Neural progenitor cell (in vitro differentiated cells): ENCODE results near the gene COQ2. TPM values are rescaled to one million over a fixed set of nuclear protein-coding genes. Genes with fewer than 3 reads are reported as not detected.

Source experiments
- DNase-seq: peaks from one replicate; pipeline ENCODE4 v3.0.0-alpha.2; 2016; ENCODE audit warnings: low spot score
- H2AFZ ChIP-seq: fragments of 200-600 bp; sonication (generic); replicated peaks from 2 replicates; pipeline ENCODE4 v1.6.1; 2016; ENCODE audit warnings: antibody characterized with exemption
- H3F3A ChIP-seq: fragments of 200-600 bp; sonication (generic); 2 replicates; pipeline ENCODE4 v1.6.1; 2016; ENCODE audit warnings: antibody characterized with exemption, low read depth
- H3K27ac ChIP-seq: fragments of 200-600 bp; sonication (generic); 2 replicates; pipeline ENCODE4 v1.5.1; 2016; ENCODE audit warnings: mild to moderate bottlenecking
- H3K27me3 ChIP-seq: fragments of 200-600 bp; sonication (generic); 2 replicates; pipeline ENCODE4 v1.6.1; 2016; ENCODE audit warnings: mild to moderate bottlenecking, moderate library complexity
- H3K36me3 ChIP-seq: fragments of 200-600 bp; sonication (generic); 2 replicates; pipeline ENCODE4 v1.5.1; 2016
- H3K4me1 ChIP-seq: fragments of 200-600 bp; sonication (generic); 2 replicates; pipeline ENCODE4 v1.6.1; 2016; ENCODE audit warnings: mixed run types
- H3K4me2 ChIP-seq: fragments of 200-600 bp; sonication (generic); 2 replicates; pipeline ENCODE4 v1.6.1; 2016
- H3K4me3 ChIP-seq: fragments of 200-600 bp; sonication (generic); 2 replicates; pipeline ENCODE4 v1.5.1; 2016
- H3K79me2 ChIP-seq: fragments of 200-600 bp; sonication (generic); 2 replicates; pipeline ENCODE4 v1.6.1; 2016; ENCODE audit warnings: low read depth
- H3K9ac ChIP-seq: fragments of 200-600 bp; sonication (generic); 2 replicates; pipeline ENCODE4 v1.6.1; 2016
- H3K9me3 ChIP-seq: fragments of 200-600 bp; sonication (generic); 2 replicates; pipeline ENCODE4 v1.5.1; 2016; ENCODE audit warnings: low read depth
- H4K20me1 ChIP-seq: fragments of 200-600 bp; sonication (generic); 2 replicates; pipeline ENCODE4 v1.6.1; 2016; ENCODE audit warnings: low read depth
- H3K27ac Mint-ChIP-seq: 3 replicates; pipeline ENCODE4 v1.8.0; 2021; ENCODE audit warnings: mixed read lengths
- H3K27me3 Mint-ChIP-seq: 2 replicates; pipeline ENCODE4 v1.8.0; 2022; ENCODE audit warnings: low read depth, mild to moderate bottlenecking, inconsistent platforms, moderate library complexity, mixed read lengths; ENCODE audit not compliant: insufficient read depth
- H3K36me3 Mint-ChIP-seq: 3 replicates; pipeline ENCODE4 v1.8.0; 2021; ENCODE audit warnings: mixed read lengths
- H3K4me1 Mint-ChIP-seq: 3 replicates; pipeline ENCODE4 v1.8.0; 2021; ENCODE audit warnings: mixed read lengths
- H3K4me3 Mint-ChIP-seq: 3 replicates; pipeline ENCODE4 v1.8.0; 2021; ENCODE audit warnings: mild to moderate bottlenecking, moderate library complexity, mixed read lengths
- H3K9me3 Mint-ChIP-seq: 3 replicates; pipeline ENCODE4 v1.8.0; 2020; ENCODE audit warnings: mixed read lengths
- CTCF ChIP-seq: fragments of 200-600 bp; sonication (generic); IDR thresholded peaks from 2 replicates; pipeline ENCODE4 v1.5.1; 2017; ENCODE audit warnings: antibody characterized with exemption, mild to moderate bottlenecking
- EZH2 ChIP-seq: fragments of 200-600 bp; sonication (generic); IDR thresholded peaks from 2 replicates; pipeline ENCODE4 v1.6.1; 2017; ENCODE audit warnings: antibody characterized with exemption, mild to moderate bottlenecking, moderate library complexity
- EZH2phosphoT487 ChIP-seq: fragments of 200-600 bp; sonication (generic); IDR thresholded peaks from 2 replicates; pipeline ENCODE4 v1.6.1; 2017; ENCODE audit warnings: antibody characterized with exemption
- total RNA-seq: library from RNA; depleted of rRNA; stranded (reverse); fragments of >200 nt; gene quantifications from 2 replicates; pipeline ENCODE4 v1.2.3, GENCODE V29; 2015; ENCODE audit warnings: low replicate concordance

COQ2 gene
- total RNA-seq, 1 donor from 2014 or later, result 32.7 TPM

DNA sequence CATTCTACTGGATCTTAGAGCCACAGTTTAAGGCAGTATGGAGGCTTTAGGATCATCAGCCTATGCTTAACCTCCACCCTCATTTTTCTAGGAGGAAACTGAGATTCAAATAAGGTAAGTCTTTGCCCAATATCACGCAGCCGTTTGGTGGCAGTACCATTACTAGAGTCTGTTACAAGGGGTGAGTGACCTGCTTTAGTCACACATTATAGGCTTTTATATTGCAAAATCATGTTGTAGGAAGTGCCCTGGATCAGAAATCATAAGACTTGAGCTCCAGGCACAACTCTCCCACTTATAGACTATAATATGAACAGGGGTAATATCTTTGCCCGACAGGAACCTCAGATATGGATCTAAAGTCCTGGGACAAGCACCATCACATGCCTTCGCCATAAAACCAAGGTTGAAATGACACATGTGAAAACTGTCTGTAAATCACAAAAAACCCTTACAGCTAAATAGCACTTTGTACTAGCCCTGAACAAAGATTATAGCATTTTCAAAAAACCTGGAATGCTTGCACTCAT is 30.8 kb upstream of the COQ2 start:
- TF ChIP-seq EZH2phosphoT487 (no peak), EZH2 (no peak)
- Mint-ChIP-seq H3K27me3 (peaks cover 4% of the 10 kb centered on the region), H3K27ac (no peak overlapping the region), H3K4me1 (no peaks in the 10 kb centered on the region), H3K4me3 (no peak overlapping the region), H3K36me3 (no peaks in the 10 kb centered on the region), H3K9me3 (no peaks in the 10 kb centered on the region)
- H2AFZ ChIP-seq, result no peak overlapping the region
- H3K4me3 ChIP-seq, result no peak overlapping the region
- no peak for DNase-seq
- H3K9me3 ChIP-seq, result no peaks in the 10 kb centered on the region
- H3K4me2 ChIP-seq, result no peak overlapping the region
- no peaks in the 10 kb centered on the region for H3K36me3 ChIP-seq
- no peaks in the 10 kb centered on the region for H3F3A ChIP-seq
- H3K9ac ChIP-seq, result no peak overlapping the region
- H3K79me2 ChIP-seq, result no peaks in the 10 kb centered on the region
- H3K27ac ChIP-seq, result no peak overlapping the region
- H3K4me1 ChIP-seq, result no peaks in the 10 kb centered on the region
- no peaks in the 10 kb centered on the region for H4K20me1 ChIP-seq
- no peaks in the 10 kb centered on the region for H3K27me3 ChIP-seq

DNA sequence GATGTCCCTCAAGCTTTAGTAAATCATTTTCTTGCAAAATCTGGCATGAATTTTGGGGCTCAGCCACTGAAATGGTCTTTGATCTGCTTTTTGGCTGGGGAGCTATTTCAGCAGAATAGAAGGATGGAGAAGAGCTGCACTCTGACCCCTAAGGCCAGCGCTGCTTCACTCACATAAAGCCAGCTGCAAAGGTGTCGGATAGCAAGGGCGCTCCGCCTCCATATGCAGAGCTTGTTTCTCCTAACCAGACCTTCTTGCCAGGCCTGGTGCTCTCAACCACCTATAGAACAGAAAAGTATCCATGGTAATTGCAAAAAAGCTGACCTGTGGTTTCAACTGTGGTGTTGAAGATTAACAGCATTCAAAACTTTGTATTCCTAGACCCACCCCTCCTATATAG is 24.1 kb upstream of the COQ2 start:
- Histone ChIP-seq H3K36me3 (no peaks in the 10 kb centered on the region), H3K4me2 (peak overlapping the region; percentile 44), H2AFZ (no peak overlapping the region), H3K4me3 (no peak overlapping the region), H3K9ac (no peak overlapping the region), H3K4me1 (peaks cover 13% of the 10 kb centered on the region), H3K27me3 (no peaks in the 10 kb centered on the region), H3F3A (no peaks in the 10 kb centered on the region), H4K20me1 (no peaks in the 10 kb centered on the region), H3K9me3 (no peaks in the 10 kb centered on the region), H3K79me2 (no peaks in the 10 kb centered on the region), H3K27ac (no peak overlapping the region)
- no peak overlapping the region for H3K27ac Mint-ChIP-seq
- no peaks in the 10 kb centered on the region for H3K9me3 Mint-ChIP-seq
- peak; percentile 62 for DNase-seq
- no peak overlapping the region for H3K4me3 Mint-ChIP-seq
- peaks cover 12% of the 10 kb centered on the region for H3K4me1 Mint-ChIP-seq
- H3K36me3 Mint-ChIP-seq, result no peaks in the 10 kb centered on the region
- no peak for TF ChIP-seq EZH2phosphoT487
- no peak for TF ChIP-seq EZH2
- no peak for TF ChIP-seq CTCF
- peaks cover 2% of the 10 kb centered on the region for H3K27me3 Mint-ChIP-seq

DNA sequence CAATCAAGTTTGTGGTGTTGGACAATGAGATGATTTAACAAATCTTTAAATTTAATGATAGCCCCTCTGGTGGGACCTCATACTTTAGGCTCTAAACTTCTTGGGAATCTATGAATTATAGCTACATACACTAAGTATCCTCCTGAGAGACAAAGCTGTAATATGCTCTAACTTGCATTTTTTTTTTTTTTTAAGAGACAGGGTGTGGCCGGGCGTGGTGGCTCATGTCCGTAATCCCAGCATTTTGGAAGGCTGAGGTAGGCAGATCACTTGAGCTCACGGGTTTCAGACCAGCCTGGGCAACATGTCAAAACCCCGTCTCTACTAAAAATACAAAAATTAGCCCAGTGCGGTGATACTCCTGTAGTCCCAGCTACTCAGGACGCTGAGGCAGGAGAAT is 23.3 kb upstream of the COQ2 start:
- no peaks in the 10 kb centered on the region for H3K36me3 Mint-ChIP-seq
- no peaks in the 10 kb centered on the region for H3K27me3 ChIP-seq
- peaks cover 12% of the 10 kb centered on the region for H3K4me1 Mint-ChIP-seq
- no peak overlapping the region for H2AFZ ChIP-seq
- H3F3A ChIP-seq, result no peaks in the 10 kb centered on the region
- H3K79me2 ChIP-seq, result no peaks in the 10 kb centered on the region
- no peak overlapping the region for H3K4me2 ChIP-seq
- no peak overlapping the region for H3K9ac ChIP-seq
- no peak overlapping the region for H3K27ac ChIP-seq
- H3K9me3 Mint-ChIP-seq, result no peaks in the 10 kb centered on the region
- no peaks in the 10 kb centered on the region for H4K20me1 ChIP-seq
- no peak overlapping the region for H3K4me3 Mint-ChIP-seq
- H3K27ac Mint-ChIP-seq, result no peak overlapping the region
- H3K4me3 ChIP-seq, result no peak overlapping the region
- no peak for DNase-seq
- H3K4me1 ChIP-seq, result peaks cover 13% of the 10 kb centered on the region
- H3K9me3 ChIP-seq, result no peaks in the 10 kb centered on the region
- no peaks in the 10 kb centered on the region for H3K36me3 ChIP-seq
- H3K27me3 Mint-ChIP-seq, result peaks cover 2% of the 10 kb centered on the region
- TF ChIP-seq EZH2phosphoT487, result no peak
- no peak for TF ChIP-seq EZH2
- TF ChIP-seq CTCF, result no peak

- Histone ChIP-seq H3K4me3 (no peak overlapping the region), H4K20me1 (no peaks in the 10 kb centered on the region), H2AFZ (no peak overlapping the region), H3F3A (no peaks in the 10 kb centered on the region), H3K4me2 (no peak overlapping the region), H3K79me2 (no peaks in the 10 kb centered on the region), H3K4me1 (peaks cover 13% of the 10 kb centered on the region), H3K36me3 (no peaks in the 10 kb centered on the region), H3K27ac (no peak overlapping the region), H3K27me3 (no peaks in the 10 kb centered on the region), H3K9ac (no peak overlapping the region), H3K9me3 (no peaks in the 10 kb centered on the region)
- TF ChIP-seq EZH2phosphoT487, result no peak
- no peak for TF ChIP-seq EZH2
- TF ChIP-seq CTCF, result no peak
- Mint-ChIP-seq H3K4me3 (no peak overlapping the region), H3K36me3 (no peaks in the 10 kb centered on the region), H3K4me1 (peaks cover 12% of the 10 kb centered on the region), H3K9me3 (no peaks in the 10 kb centered on the region), H3K27me3 (peaks cover 2% of the 10 kb centered on the region), H3K27ac (no peak overlapping the region)
- DNase-seq, result no peak
Observed at GRCh38 chr4:83305187-83305586, 20.6 kb upstream of the COQ2 start.
